ENCODE data around the gene KLHL29.

- TF ChIP-seq POLR2A (IDR thresholded peaks at IDR 0.05) (no peak), CTCF (IDR thresholded peaks at IDR 0.05) (no peak)
Measured at GRCh38 chr2:23633966-23634365, 249.0 kb downstream of the KLHL29 start.
